Measurements from ENCODE around the gene ZNF35.
"Not testable (repeated sequence)": the region's sequence is repeated elsewhere in the genome, so short reads cannot be mapped to it uniquely, and the experiment has no call there.

The ZNF35 gene

DNA sequence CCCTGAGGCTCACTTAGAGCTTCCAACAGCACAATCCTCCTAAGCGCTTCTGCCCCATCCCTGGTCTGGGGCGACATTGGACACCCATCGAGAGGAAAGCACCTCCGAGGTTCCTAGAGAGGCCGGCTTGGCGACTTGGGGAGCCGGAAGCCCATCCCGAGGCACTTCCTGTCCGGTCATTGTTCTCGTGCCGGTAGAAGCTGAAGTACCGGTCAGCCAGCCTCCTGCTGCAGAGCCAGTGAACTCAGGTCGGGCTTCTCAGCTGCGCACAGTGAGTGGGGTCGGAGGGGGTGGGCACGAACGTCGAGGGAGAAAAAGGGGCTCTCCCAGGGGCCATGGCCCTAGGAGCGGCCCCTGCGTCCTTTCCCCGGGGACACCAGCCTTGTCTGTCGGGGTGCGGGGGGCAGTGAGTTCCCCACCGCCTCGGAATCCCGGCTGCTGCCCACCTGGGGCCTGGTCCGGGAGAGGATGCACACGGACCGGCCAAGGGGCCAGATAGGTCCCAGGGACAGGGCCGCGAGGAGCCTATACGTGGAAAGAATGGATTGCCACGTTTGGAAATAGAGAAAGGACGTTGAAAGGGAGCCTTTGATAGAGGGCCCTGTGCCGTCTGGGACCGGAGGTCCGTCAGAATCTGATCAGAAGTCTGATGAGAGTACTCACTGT is at the start of gene ZNF35:
ZNF35 (plus strand) TSS at position 169 of the 666 bp plus-strand sequence. CDS start 2,336 bp downstream, outside the sequence.
- FAIRE-seq: no peak

GRCh38 chr3:44601749-44602148 is 46.8 kb upstream of the ZNF35 start:
- FAIRE-seq: no peak

DNA sequence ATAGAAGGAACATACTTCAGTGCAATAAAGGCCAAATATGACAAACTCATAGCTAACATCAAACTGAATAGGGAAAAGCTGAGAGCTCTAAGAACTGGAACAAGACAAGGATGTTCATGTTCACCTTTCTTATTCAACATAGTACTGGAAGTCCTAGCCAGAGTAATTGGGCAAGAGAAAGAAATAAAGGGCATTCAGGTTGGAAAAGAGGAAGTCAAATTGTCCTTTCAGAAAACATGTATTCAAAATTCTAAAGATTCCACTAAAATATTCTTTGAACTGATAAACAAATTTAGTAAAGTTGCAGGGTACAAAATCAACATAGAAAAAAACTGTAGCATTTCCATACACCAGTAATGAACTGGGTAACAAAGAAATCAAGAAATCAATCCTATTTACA is 35.9 kb upstream of the ZNF35 start:
- FAIRE-seq: no peak

DNA sequence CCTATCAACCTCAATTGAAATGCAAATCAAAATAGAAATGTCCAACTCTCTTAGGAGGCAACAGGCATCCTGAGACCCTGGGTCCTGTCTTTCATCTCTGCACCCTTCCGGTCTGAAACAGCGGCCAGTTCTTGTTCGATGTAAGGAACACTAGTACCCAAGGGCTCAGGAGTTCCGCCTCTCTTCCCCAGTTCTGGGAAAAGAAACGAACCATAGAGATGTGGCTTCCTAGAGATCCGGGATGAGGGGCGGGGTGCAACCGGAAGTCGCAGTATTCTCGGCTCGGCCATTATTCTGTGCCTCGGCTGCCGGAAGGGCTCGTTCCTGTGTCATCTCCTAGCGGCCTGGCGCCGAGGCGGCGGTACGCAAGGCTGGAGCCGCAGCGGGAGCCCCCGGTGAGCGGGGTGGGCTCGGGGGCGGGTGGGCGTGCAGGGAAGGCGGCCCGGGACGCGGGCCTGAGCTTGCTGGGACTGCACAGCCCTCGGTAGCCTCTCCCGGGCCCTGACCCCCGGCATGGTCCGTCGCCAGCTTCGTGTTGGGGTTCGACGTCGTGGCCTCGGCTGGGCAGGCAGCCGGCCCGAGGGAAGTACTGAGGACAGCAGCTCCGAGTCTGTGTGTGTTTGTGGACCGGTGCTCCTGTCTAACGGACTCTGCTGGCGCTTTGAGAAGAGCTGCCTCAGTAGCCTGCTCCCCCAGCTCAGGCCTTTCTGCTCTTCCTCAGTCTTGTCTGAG is 23.6 kb upstream of the ZNF35 start, which contains the start of gene ZNF197:
ZNF197 (plus strand) TSS at position 288 of the 732 bp plus-strand sequence. CDS start 4,119 bp downstream, outside the sequence.
- no peak for FAIRE-seq

DNA sequence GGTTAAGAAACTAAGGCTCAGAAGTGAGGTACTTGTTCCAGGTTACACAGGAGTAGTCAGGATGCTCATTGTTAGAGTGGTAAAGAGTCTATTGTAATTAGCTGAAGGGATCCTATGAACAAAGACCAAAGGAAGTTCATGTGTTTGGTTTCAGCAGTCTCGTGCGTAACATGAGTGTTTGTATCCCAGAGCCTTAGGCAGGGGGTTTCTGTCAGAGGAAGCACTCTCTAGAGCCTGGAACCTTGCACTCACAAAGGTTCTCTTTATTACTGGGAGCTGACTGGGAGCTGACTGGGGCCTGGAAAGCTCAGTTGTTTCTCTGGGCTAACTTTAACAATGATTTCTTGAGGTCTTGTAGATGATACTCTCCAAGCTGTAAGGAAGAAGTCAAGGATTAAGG is 19.8 kb upstream of the ZNF35 start:
- FAIRE-seq: no peak

- no peak for FAIRE-seq
Observed at GRCh38 chr3:44632193-44632592, 16.3 kb upstream of the ZNF35 start.

DNA sequence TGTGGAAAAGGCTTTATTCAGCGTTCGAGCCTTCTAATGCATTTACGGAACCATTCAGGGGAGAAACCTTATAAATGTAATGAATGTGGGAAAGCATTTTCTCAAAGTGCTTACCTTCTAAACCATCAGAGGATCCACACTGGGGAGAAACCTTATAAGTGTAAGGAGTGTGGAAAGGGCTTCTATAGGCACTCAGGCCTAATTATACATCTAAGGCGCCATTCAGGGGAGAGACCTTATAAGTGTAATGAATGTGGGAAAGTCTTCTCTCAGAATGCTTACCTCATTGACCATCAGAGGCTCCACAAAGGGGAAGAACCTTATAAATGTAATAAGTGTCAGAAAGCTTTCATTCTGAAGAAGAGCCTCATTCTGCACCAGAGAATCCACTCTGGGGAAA is 6.2 kb upstream of the ZNF35 start:
- FAIRE-seq: no peak

DNA sequence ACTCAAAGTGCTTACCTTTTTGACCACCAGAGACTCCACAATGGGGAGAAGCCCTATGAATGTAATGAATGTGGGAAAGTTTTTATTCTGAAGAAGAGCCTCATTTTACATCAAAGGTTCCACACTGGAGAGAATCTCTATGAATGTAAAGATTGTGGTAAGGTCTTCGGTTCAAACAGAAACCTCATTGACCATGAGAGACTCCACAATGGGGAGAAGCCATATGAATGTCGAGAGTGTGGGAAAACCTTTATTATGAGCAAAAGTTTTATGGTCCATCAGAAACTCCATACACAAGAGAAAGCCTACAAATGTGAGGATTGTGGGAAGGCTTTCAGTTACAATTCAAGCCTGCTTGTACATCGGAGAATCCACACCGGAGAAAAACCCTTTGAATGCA is 5.5 kb upstream of the ZNF35 start:
- FAIRE-seq: no peak

DNA sequence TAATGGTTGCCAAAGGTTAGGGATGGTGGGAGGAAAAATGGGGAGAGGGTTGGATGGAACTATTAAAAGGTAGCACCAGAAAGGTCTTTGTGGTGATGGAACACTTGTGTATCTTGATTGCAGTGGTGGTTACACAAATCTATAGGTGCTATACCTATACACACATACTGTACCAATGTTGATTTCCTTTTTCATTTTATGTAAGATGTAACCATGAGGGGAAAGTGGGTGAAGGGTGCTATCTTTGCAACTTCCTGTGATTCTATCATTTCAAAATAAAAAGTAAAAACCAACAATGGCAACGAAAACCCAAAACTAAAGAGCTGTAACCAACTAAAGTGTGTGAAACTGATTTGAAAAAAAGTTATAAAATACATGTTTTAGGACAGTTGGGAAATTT is 761 bp upstream of the ZNF35 start:
- no peak for FAIRE-seq

DNA sequence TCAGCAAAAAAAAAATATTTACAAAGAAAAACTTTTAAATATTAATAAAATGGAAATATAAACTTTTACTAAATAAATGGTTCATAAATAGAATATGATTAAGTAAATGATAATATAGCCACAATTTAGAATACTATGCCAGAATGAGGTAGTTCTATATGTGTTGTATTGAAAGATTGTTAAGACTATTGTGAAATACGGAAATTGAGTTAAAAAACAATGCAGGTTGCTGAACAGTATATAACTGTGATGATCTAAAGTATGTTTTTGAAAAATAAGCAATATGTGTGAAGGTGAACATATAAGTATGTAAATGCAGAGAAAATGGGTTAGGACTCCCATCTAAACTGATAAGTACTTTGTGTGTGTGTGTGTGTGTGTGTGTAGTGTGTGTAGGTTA is 1.2 kb downstream of the ZNF35 start:
- FAIRE-seq: peak; percentile 36

DNA sequence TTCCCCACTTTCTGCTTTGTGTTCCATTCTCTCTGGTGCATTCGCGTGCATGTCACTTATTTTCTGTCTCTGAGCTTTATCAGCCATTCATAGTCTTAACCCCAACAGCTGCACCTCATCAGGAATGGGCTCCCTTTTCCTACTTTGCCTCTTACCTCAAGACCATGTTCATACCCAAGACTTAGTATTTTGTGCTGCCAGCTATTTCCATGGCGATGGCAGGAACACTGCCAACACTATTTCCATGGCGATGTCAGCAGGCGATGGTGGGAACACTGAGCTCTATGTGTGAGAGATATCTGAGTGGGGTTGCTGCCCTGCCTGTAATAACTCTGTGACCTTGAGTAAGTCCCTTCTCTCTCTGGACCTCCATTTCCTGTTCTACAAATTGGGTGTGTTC is 5.5 kb downstream of the ZNF35 start:
- FAIRE-seq: no peak

DNA sequence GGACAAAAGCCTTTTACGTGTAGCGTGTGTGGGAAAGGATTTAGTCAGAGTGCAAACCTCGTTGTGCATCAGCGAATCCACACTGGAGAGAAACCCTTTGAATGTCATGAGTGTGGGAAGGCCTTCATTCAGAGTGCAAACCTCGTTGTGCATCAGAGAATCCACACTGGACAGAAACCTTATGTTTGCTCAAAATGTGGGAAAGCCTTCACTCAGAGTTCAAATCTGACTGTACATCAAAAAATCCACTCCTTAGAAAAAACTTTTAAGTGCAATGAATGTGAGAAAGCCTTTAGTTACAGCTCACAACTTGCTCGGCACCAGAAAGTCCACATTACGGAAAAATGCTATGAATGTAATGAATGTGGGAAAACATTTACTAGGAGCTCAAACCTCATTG is 10.5 kb downstream of the ZNF35 start:
- no peak for FAIRE-seq

- FAIRE-seq: no peak
Observed at GRCh38 chr3:44659434-44659833, 10.9 kb downstream of the ZNF35 start.

DNA sequence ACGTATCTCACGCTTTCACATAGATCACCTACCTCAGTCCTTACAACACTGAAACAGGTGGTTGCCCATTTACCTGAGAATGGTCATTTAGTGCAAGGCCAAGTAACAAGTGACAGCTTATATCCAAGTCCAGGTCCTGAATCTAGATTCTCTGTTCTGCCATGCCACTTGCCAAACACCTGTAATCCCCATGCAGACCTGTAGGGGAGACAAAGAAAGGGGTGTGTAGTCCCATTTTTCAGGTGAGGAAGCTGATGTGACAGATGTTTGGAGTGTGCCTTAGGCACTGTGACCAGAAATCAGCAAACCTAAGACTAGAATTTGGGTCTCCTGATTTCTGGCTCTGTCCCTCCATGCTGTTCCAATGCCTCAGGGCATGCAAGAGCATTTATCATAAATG is 12.7 kb downstream of the ZNF35 start:
- FAIRE-seq: no peak

GRCh38 chr3:44665173-44665572 is 16.6 kb downstream of the ZNF35 start:
- FAIRE-seq: no peak

DNA sequence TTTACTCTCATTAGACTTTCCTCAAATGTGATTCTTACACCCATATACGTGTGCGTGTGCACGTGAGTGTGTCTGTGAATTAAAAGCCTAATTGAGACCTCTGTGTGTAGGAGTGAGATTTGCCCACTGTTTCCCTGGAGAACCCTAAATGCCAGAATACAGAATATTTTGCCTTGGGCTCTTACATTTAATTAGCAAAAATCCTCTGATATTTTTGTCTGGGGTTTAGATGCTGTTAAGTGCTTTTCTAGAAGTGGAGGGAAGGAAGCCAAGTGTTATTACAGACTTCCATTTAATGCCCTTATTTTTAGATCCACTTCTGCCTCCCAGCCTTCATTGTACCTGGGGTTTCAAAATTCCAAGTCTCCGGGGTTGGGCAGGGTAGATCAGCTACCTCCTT is 17.8 kb downstream of the ZNF35 start:
- FAIRE-seq: no peak

DNA sequence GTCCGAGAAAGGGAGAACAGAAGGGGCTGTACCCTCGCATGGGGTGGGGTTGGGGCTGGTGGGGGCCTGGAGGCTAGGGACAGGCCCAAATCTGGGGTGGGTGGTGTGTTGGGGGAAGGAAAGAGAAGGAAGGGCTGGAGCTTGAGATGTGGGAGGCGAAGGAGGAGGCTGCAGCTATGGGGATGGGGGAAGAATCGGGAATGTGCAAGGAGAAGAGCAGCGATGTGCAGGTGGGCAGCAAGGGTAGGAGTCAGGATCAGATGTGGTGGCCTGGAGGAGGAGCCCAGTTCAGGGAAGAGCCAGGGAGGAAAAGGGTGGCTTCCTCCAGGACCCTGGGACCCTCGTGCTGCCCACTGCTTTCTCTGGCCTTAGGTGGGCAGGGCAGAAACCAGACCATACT is 21.2 kb downstream of the ZNF35 start:
- no peak for FAIRE-seq

DNA sequence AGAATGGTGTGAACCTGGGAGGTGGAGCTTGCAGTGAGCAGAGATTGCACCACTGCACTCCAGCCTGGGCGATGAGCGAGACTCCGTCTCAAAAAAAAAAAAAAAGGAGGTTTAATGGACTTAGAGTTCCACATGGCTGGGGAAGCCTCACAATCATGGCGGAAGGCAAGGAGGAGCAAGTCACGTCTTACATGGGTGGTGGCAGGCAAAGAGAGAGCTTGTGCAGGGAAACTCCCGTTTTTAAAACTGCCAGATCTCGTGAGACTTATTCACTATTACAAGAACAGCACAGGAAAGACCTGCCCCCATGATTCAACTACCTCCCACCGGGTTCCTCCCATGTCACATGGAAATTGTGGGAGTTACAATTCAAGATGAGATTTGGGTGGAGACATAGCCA is 24.9 kb downstream of the ZNF35 start:
- not testable (repeated sequence) for FAIRE-seq

GRCh38 chr3:44674211-44674610 is 25.7 kb downstream of the ZNF35 start:
- FAIRE-seq: no peak

DNA sequence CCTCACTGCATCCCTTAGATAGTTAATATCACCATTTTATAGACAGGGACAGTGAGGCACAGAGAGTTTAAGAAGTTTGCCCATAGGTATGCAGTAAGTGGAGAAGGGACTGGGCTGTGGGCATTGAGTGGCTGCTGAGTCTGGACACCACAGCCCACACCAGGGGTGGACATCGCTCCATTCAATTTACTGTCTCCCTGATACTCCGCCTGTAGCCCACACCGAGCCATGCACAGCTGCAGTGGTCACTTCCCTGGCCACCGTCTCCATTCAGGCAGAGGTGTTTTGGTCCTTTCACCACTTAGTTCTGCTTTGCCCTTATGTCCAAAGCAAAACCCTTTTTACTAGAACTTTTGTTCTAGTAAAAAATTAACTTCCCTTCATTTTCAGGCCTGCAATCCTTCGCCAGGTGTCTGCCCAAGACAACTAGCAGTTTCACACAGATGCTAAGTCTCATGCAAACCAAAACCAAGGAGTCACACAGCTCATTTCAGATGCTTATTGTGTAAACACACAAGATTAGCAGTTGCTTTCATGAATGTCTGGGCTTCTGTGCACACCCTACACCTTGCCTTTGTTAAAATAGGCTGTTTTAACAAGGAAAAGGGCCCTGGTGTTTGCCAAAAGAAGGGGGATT is 30.1 kb downstream of the ZNF35 start:
- FAIRE-seq: no peak

GRCh38 chr3:44680921-44681455 is 32.5 kb downstream of the ZNF35 start:
- FAIRE-seq: no peak

DNA sequence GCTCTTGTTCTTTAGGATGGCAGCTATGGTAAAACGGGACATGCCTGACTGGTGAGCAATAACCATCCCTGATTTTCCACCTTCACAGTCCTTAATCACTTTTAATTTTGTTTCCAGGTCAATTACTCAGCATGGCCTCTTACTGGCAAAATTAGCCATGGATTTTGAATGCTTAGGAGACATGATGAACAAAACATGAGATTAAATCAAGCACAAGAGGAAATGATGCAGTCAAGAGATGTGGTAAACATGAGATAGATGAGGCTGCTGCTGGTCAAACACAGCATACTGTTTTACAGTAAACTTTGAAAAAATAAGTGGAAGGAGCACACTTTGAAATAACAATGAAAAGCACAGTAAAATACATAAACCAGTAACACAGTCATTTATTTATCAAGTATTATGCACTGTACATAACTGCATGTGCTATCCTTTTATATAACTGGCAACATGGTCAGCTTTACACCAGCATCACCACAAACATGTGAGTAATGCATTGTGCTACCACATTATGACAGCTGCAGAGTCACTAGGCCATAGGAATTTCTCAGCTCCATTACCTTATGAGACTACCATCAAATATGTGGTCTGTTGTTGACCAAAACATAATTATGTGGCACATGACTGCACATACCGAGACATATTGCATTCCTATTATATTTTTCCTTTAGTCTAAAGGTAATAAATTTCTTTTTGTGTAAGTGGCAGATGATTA is 33.8 kb downstream of the ZNF35 start:
- no peak for FAIRE-seq
